DMS114 treated with DMSO at 0.1 percent for 48 hours (cell line): ENCODE results near the gene HRG.

ENCODE experiments used
- DNase-seq: peaks from one replicate; lab custom pipeline; 2025; ENCODE audit not compliant: unreplicated experiment; lab: John Stamatoyannopoulos, UW

Gene HRG

GRCh38 chr3:186724911-186725310, 59.1 kb downstream of the HRG start:
- DNase-seq: no peak
